ENCODE measurements around the gene NEK4. TPM values are rescaled to one million over a fixed set of nuclear protein-coding genes. Genes with fewer than 3 reads are reported as not detected.

The NEK4 gene
- total and polyA plus RNA-seq, 2 of the 13 experiments (the other 11 are each of a cell fraction or from before 2014, with no cell fraction given) = 16.5 to 38.0 TPM

- TF ChIP-seq FOXM1 (CRISPR knock-in tag; IDR thresholded peaks at IDR 0.05) (no peak), CBFB (CRISPR knock-in tag; IDR thresholded peaks at IDR 0.05) (no peak), ISL2 (CRISPR knock-in tag; IDR thresholded peaks at IDR 0.05) (peak; percentile 68), SOX5 (CRISPR knock-in tag; IDR thresholded peaks at IDR 0.05; ENCODE audit: borderline replicate concordance) (peak; percentile 65; the same call in 1 of the 2 replicates), MED1 (CRISPR knock-in tag; IDR thresholded peaks at IDR 0.05) (peak; percentile 83), ZNF841 (CRISPR knock-in tag; IDR thresholded peaks at IDR 0.05; ENCODE audit: borderline replicate concordance) (no peak), JUND (CRISPR knock-in tag; IDR thresholded peaks at IDR 0.05) (no peak), GATAD2A (CRISPR knock-in tag; IDR thresholded peaks at IDR 0.05) (peak; percentile 67; the same call in 1 of the 2 replicates), FOXC1 (CRISPR knock-in tag; IDR thresholded peaks at IDR 0.05; ENCODE audit: borderline replicate concordance) (0 out of 2 replicates have a peak, but pooled peaks have one; percentile 60), ERF (CRISPR knock-in tag; IDR thresholded peaks at IDR 0.05) (peak; percentile 74; the same call in 1 of the 2 replicates), ZNF891 (CRISPR knock-in tag; IDR thresholded peaks at IDR 0.05) (0 out of 2 replicates have a peak, but pooled peaks have one; percentile 3), ZNF788 (CRISPR knock-in tag; IDR thresholded peaks at IDR 0.05; ENCODE audit: borderline replicate concordance) (peak; percentile 68; the same call in 1 of the 2 replicates), KDM5B (CRISPR knock-in tag; IDR thresholded peaks at IDR 0.05; ENCODE audit: borderline replicate concordance) (0 out of 2 replicates have a peak, but pooled peaks have one; percentile 43), ZNF713 (CRISPR knock-in tag; IDR thresholded peaks at IDR 0.05) (no peak), MTA3 (CRISPR knock-in tag; IDR thresholded peaks at IDR 0.05) (no peak), DPF2 (CRISPR knock-in tag; IDR thresholded peaks at IDR 0.05; ENCODE audit: borderline replicate concordance, low read depth) (peak; percentile 68; the same call in 1 of the 2 replicates), ESRRA (CRISPR knock-in tag; IDR thresholded peaks at IDR 0.05; ENCODE audit: low read depth) (0 out of 2 replicates have a peak, but pooled peaks have one; percentile 68), HNF4A (CRISPR knock-in tag; IDR thresholded peaks at IDR 0.05) (peak; percentile 55), ZMYM4 (CRISPR knock-in tag; IDR thresholded peaks at IDR 0.05) (peak; percentile 54), NBN (conservative IDR thresholded peaks at IDR 0.05) (no peak), MXD1 (CRISPR knock-in tag; IDR thresholded peaks at IDR 0.05) (0 out of 2 replicates have a peak, but pooled peaks have one; percentile 36), TBX2 (CRISPR knock-in tag; IDR thresholded peaks at IDR 0.05; ENCODE audit: borderline replicate concordance) (peak; percentile 78; the same call in 1 of the 2 replicates), THRA (CRISPR knock-in tag; IDR thresholded peaks at IDR 0.05; ENCODE audit: borderline replicate concordance) (peak; percentile 45; the same call in 1 of the 2 replicates)
- TF ChIP-seq, protein P1, sequence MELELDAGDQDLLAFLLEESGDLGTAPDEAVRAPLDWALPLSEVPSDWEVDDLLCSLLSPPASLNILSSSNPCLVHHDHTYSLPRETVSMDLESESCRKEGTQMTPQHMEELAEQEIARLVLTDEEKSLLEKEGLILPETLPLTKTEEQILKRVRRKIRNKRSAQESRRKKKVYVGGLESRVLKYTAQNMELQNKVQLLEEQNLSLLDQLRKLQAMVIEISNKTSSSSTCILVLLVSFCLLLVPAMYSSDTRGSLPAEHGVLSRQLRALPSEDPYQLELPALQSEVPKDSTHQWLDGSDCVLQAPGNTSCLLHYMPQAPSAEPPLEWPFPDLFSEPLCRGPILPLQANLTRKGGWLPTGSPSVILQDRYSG (CRISPR knock-in tag; IDR thresholded peaks at IDR 0.05) = no peak
Observed at GRCh38 chr3:52786330-52787215, 15.8 kb upstream of the NEK4 start (continued).

Measured in HepG2 (cell line).